ENCODE measurements around the gene RIN1.

Gene RIN1

GRCh38 chr11:66310324-66310723, 25.9 kb downstream of the RIN1 start:
- FAIRE-seq (no peak), DNase-seq (ENCODE audit: insufficient read length, low spot score) (no peak)

GRCh38 chr11:66309475-66309874, 26.8 kb downstream of the RIN1 start:
- FAIRE-seq = no peak
- DNase-seq (ENCODE audit: insufficient read length, low spot score) = no peak

- FAIRE-seq (no peak), DNase-seq (ENCODE audit: insufficient read length, low spot score) (no peak)
Measured at GRCh38 chr11:66302656-66303055, 33.6 kb downstream of the RIN1 start.

GRCh38 chr11:66299186-66299585, 37.0 kb downstream of the RIN1 start:
- FAIRE-seq (no peak), DNase-seq (ENCODE audit: insufficient read length, low spot score) (no peak)

GRCh38 chr11:66297610-66298009, 38.6 kb downstream of the RIN1 start:
- FAIRE-seq (no peak), DNase-seq (ENCODE audit: insufficient read length, low spot score) (no peak)

- FAIRE-seq (no peak), DNase-seq (ENCODE audit: insufficient read length, low spot score) (no peak)
Measured at GRCh38 chr11:66294626-66295620, 41.3 kb downstream of the RIN1 start.

GRCh38 chr11:66293777-66294625, 42.2 kb downstream of the RIN1 start:
- no peak for FAIRE-seq
- DNase-seq (ENCODE audit: insufficient read length, low spot score) = no peak

GRCh38 chr11:66293352-66293751, 42.9 kb downstream of the RIN1 start:
- no peak for DNase-seq (ENCODE audit: insufficient read length, low spot score)
- no peak for FAIRE-seq

DNA sequence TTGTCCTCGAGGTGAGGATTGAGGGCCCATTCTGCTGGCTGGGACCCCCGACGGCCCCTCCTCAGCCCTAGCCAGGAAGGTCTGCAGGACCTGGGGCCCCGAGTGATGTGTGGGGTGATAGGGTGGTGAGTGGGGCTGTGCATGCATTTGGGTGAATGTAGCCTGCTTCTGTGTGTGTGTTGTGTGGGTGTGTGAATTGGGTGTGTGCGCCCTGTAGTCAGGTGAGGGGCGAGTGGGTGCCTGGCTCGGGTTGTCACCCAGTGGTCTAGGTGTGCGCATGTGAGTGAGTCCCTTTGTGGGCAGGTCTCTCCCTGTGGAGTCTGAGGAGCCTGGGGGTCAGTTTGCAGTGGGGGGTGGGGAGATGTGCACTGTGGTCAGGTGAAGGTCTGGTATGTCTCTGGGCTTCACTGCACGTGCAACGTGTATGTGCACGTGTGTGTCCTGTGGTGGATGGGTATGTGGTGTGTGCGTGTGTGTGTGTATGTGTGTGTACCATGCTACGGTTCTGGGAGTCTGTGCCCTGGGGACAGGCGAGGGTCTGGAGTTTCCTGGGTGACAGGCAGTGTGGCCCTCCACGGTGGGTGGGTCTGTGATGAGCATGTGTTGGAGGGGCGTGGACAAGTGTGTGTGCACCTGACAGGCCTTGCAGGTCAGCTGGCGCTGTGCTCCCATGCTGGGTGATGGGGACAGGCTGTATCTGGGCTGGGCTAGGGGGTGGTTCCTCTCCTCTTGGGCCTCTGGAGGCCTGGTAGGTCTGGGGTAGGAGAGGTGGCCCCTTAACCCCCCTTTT, 43.5 kb downstream of the RIN1 start:
- DNase-seq (ENCODE audit: insufficient read length, low spot score) (no peak), FAIRE-seq (no peak)

DNA sequence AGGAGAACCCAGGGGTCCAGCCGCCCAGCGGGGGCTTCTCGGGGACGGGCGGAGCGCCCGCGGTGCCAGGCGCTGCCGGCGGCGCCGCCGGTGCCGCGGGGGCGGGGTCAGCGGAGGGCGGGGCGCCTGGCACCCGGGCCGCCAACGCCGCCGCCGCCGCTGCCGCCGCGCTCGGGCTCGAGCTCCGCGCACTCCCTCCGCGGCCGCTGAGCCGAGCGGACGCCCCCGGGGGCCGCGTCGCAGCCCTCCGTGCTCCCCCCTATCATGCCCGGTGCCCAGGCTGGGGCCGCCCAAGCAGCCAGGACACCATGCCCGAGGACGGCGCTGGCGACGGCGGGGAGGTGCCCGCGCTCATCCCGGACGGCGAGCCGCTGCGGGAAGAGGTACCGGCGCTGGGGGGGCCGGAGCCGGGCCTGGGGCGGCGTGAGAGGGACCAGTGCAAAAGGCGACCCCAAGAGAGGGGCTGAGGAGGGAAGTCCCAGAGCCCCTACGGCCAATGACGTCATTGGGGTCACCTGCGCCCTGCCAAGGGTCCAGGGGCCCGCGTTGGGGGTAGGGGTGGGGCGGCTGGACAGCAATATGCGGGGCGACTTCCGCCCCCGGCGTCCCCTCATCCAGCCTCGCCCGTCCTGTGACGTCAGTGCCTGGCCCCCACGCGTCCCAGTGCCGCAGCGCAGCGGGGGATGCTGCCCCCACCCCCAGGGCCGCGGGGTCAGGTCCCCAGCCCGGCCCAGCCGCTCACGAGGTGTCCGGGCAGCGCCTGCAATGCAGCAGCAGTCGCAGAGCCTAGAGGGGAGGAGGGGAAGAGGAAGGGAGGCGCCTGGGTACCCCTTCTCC, 44.3 kb downstream of the RIN1 start, which contains the start of gene TMEM151A:
Gene TMEM151A, plus strand, starts transcription at position 189 of the 837 bp plus-strand sequence. Its CDS starts 120 bp downstream, at position 309.
- FAIRE-seq = no peak
- no peak for DNase-seq (ENCODE audit: insufficient read length, low spot score)

DNA sequence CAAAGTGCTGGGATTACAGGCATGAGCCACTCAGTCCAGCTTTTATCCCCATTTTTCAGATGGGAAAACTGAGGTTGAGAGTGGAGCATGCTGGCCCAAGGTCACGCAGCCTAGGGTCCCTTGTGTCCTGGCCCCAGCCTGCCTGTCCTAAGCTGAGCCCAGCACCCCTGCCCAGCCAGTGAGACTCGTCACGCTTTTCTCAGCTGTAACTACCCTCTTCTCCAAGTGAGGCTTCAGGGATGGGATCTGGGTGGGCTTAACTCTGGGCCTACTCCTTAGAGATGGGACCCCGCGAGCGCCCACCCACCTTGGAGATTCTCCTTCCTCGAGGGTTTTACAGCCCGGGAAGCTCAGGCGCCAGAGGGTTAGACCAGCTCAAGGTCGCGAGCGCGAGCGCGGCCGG, 44.9 kb downstream of the RIN1 start:
- FAIRE-seq (no peak), DNase-seq (ENCODE audit: insufficient read length, low spot score) (no peak)

DNA sequence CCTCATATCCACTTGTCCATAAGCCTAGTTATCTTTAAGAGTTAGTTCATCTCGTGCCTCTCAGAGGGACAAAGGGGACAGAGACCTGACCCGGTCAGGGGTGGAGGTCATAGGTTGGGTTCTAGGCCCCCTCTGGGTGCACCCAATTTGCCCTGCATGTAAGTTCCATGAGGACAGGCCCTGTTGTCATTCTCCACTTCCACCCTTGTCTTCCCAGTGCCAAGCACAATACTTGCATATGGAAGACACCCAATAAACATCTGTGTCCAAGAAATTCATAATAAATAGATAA, 46.0 kb downstream of the RIN1 start:
- DNase-seq (ENCODE audit: insufficient read length, low spot score) (no peak), FAIRE-seq (no peak)

DNA sequence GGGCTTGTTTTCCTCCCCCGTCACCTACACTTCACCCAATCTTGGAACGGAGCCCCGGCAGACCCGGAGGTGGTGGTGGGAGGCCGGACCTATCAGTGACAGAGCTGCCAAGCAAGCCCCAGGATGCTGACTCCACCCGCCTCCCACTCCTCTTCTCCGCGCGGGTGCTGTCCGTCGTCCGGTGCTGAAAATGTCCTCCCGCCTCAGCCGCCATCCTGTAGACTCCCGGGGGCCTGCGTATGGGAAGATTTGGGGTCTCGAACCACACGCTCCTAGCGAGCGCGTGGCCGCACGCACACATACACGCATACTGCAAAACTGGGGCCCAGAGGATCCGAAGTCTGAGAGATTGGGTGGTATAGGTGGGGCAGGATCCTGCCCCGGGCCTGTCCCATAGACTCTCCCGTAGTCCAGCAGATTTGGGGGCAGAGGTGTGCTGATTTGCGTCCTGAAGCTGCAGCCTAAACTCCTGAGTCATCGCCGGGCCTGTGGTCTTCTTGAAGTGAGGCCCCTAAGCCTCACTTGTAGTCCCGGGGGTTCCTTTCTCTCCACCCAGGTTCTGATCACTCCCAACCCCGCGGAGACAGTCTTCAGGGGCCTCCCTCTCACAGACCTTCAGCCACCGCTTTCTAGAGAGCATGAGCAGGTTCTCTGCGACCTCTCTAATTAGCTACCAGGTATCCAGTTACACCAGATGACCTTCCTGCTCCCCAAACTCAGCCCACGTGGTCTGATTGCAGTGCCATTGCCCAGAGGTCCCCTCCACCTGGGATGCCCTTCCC, 46.5 kb downstream of the RIN1 start:
- FAIRE-seq (no peak), DNase-seq (ENCODE audit: insufficient read length, low spot score) (peak; percentile 96)

DNA sequence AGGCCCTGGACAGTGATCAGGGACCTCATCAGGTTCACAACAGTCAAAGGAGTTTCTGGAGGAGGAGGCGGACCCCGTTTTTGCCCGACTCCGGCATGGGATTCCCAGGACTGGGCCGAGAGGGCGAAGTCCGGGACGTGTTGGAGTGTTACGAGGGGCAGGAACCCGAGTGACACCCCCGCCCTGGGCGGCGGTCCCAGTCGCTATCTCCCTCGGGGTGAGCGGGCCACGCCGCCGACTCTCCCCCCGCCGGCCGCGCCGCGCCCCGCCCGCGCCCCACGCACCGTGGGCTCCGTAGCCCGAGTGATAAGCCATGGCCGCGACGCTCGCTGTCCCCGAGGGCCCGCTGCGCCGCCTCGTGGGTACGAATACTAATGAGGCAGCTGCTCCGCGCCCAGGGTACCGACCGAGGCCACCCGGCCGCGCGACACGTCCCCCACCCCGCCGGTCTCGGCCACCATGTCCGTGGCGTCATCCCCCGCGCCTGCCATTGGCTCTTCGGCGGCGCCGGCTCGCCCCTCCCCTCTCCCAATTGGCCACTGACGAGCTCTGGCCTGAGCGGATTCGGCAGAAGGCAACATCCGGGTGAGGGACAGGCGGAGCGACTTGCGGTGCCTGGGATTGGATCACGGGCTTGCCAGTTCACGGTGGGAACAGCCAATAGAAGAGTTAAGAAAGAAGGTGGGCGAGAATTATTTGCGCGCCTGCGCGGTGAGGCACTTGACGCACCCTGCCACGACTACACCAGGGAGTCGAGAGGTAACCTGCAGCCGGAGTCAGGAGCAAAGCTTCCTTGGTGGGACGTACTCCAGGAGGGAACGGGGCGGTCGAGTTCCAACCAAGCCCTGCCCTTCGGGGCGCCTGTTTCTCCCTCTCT, 47.3 kb downstream of the RIN1 start, which contains the start of gene YIF1A:
Gene YIF1A, minus strand, starts transcription at position 473 of the 877 bp plus-strand sequence. Its CDS starts 158 bp downstream, at position 315.
- FAIRE-seq = peak; percentile 99
- DNase-seq (ENCODE audit: insufficient read length, low spot score) = peak; percentile 100

GRCh38 chr11:66287889-66288670, 48.2 kb downstream of the RIN1 start:
- FAIRE-seq (peak; percentile 14), DNase-seq (ENCODE audit: insufficient read length, low spot score) (no peak)

DNA sequence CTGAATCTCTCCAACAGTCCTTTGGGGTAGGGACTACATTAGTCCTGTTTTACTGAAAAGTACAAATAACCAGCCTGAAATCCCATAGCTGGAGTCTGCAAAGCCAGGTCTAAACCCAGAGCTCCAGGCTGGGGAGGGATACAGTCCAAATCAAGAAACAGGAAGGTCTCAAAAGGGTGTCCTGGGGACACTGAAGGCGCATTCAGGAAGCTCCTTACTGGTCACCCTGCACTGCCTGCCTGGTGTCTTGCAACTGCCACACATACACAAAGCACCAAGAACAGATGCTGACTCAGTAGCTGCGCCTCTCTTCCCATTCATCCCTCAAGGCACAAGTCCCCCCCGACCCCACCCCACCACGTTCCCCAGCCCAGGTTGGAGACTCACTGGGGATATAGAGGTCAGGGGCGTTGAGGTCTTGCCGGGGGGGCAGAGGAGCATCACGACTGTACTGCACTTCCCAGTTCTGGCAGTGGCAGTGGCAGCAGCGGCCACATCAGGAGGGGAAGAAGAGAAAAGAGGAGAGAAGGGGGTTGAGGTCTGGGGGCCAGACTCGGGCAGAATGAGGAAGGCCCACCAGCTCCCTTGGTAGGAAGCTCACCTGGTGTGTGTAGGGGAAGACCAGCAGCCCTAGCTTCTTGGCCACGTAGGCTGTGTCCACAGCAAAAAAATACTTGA, 48.9 kb downstream of the RIN1 start:
- DNase-seq (ENCODE audit: insufficient read length, low spot score) (no peak), FAIRE-seq (no peak)

DNA sequence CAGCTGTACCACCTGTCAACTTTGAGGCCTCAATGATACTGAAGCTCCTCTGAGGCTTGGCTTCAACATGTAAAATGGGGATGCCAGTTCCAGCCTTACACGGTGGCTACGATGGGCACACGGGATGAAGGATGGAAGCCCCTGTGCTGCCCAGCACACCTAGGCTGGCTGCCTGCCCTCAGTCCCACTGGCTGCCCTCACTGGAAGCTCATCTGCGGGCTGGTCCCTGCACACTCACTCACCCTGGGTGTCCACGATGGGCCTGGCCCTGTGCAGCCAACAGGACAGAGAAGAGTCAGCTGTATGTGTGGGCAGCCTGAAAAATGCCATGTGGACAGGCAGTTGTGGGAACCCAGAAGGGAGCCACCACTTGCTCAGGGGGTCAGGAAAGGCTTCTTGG, 49.5 kb downstream of the RIN1 start:
- FAIRE-seq (no peak), DNase-seq (ENCODE audit: insufficient read length, low spot score) (no peak)
